LNCaP clone FGC (cell line): ENCODE data around the gene SYNJ2.

Source experiments
- DNase-seq: peaks from one replicate; pipeline ENCODE4 v3.0.0-alpha.2; 2011; ENCODE audit warnings: low read depth
- H3K4me3 ChIP-seq: 2 replicates; pipeline ENCODE4 v1.5.1; 2011; ENCODE audit warnings: mild to moderate bottlenecking, low read depth, low read length, control low read depth
- TF ChIP-seq, protein P1 (sequence below): IDR thresholded peaks from 2 replicates; pipeline ENCODE4 v1.5.1; 2012; ENCODE audit warnings: mild to moderate bottlenecking; ENCODE audit not compliant: control insufficient read depth, insufficient read depth; ENCODE audit errors: extremely low read depth

Gene SYNJ2

GRCh38 chr6:158021814-158022748, 40.4 kb downstream of the SYNJ2 start:
- no peak overlapping the region for H3K4me3 ChIP-seq
- no peak for DNase-seq
- TF ChIP-seq, protein P1, sequence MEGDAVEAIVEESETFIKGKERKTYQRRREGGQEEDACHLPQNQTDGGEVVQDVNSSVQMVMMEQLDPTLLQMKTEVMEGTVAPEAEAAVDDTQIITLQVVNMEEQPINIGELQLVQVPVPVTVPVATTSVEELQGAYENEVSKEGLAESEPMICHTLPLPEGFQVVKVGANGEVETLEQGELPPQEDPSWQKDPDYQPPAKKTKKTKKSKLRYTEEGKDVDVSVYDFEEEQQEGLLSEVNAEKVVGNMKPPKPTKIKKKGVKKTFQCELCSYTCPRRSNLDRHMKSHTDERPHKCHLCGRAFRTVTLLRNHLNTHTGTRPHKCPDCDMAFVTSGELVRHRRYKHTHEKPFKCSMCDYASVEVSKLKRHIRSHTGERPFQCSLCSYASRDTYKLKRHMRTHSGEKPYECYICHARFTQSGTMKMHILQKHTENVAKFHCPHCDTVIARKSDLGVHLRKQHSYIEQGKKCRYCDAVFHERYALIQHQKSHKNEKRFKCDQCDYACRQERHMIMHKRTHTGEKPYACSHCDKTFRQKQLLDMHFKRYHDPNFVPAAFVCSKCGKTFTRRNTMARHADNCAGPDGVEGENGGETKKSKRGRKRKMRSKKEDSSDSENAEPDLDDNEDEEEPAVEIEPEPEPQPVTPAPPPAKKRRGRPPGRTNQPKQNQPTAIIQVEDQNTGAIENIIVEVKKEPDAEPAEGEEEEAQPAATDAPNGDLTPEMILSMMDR: no peak

DNA sequence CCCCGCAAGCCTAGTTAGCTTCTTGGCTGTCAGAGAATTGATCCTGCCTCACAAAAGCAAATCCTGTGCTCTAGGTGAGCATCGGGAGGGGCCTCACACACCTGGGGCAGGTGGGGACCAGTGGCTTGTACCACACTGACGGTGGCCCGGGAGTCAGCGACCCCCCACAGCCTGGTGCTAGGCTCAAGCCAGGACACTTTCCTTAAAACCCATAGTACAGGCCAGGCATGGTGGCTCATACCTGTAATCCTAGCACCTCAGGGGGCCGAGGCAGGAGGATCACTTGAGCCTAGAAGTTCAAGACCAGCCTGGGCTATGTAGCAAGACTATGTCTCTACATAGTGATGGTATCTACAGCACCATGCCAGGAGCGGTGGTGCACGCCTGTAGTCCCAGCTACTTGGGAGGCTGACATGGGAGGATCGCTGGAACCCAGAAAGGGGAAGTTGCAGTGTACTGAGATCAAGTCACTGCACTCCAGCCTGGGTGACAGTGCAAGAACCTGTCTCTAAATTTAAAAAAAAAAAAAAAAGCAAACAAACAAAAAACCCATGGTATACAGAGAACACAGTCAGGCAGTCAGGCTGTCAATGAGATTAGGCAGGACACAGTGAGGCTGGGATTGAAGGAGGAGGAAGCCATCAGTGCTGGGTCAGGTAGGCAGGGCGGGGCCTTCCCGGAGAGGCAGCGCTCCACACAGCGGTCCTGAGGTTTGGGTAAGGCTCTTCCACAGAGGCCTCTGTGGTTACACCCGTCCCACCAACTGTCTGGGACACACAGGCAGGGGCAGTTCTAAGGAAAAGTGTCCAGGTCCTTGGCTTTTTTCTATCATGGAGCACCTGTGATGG, 41.3 kb downstream of the SYNJ2 start:
- TF ChIP-seq, protein P1: no peak
- H3K4me3 ChIP-seq: no peak overlapping the region
- no peak for DNase-seq

GRCh38 chr6:158023597-158023939, 41.9 kb downstream of the SYNJ2 start:
- DNase-seq: no peak
- H3K4me3 ChIP-seq: no peak overlapping the region
- TF ChIP-seq, protein P1: no peak

GRCh38 chr6:158024566-158025297, 43.1 kb downstream of the SYNJ2 start:
- DNase-seq: no peak
- no peak overlapping the region; the same call in 1 of the 2 replicates for H3K4me3 ChIP-seq
- TF ChIP-seq, protein P1: no peak

GRCh38 chr6:158026054-158026900, 44.6 kb downstream of the SYNJ2 start:
- H3K4me3 ChIP-seq: no peak overlapping the region
- TF ChIP-seq, protein P1: no peak
- DNase-seq: no peak

GRCh38 chr6:158026901-158027589, 45.4 kb downstream of the SYNJ2 start:
- no peak overlapping the region for H3K4me3 ChIP-seq
- no peak for DNase-seq
- TF ChIP-seq, protein P1: no peak
